ENCODE measurements around the gene VSTM1.

- TF ChIP-seq, protein P1, sequence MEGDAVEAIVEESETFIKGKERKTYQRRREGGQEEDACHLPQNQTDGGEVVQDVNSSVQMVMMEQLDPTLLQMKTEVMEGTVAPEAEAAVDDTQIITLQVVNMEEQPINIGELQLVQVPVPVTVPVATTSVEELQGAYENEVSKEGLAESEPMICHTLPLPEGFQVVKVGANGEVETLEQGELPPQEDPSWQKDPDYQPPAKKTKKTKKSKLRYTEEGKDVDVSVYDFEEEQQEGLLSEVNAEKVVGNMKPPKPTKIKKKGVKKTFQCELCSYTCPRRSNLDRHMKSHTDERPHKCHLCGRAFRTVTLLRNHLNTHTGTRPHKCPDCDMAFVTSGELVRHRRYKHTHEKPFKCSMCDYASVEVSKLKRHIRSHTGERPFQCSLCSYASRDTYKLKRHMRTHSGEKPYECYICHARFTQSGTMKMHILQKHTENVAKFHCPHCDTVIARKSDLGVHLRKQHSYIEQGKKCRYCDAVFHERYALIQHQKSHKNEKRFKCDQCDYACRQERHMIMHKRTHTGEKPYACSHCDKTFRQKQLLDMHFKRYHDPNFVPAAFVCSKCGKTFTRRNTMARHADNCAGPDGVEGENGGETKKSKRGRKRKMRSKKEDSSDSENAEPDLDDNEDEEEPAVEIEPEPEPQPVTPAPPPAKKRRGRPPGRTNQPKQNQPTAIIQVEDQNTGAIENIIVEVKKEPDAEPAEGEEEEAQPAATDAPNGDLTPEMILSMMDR (IDR thresholded peaks at IDR 0.05): no peak
- no peak for TF ChIP-seq POLR2A (IDR thresholded peaks at IDR 0.05)
Observed at GRCh38 chr19:54074851-54075250, 11.2 kb upstream of the VSTM1 start.

All from uterus (tissue), 2 donors.